ENCODE measurements around the gene TMEM121.

TMEM121 gene

GRCh38 chr14:105486974-105487448 is 39.4 kb upstream of the TMEM121 start:
- no peak for DNase-seq
- intact Hi-C loops (cut with DNase I): no loop called here

- DNase-seq: no peak
- intact Hi-C loops (cut with DNase I): no loop called here
These were observed 38.9 kb upstream of the TMEM121 start for GRCh38 chr14:105487449-105487985.

GRCh38 chr14:105487986-105488777 is 38.2 kb upstream of the TMEM121 start:
- intact Hi-C loops (cut with DNase I): no loop called here
- no peak for DNase-seq

GRCh38 chr14:105488781-105489541 is 37.4 kb upstream of the TMEM121 start:
- intact Hi-C loops (cut with DNase I): no loop called here
- DNase-seq: no peak

- intact Hi-C loops (cut with DNase I): loop anchor here (1.0 to 2.0 kb wide), 3 partner anchors 8 to 119 kb away; no protein-coding TSS in a partner anchor
These were observed 36.7 kb upstream of the TMEM121 start for GRCh38 chr14:105489542-105490266.

GRCh38 chr14:105490267-105490571 is 36.2 kb upstream of the TMEM121 start:
- intact Hi-C loops (cut with DNase I): loop anchor here (1.0 to 2.0 kb wide), 3 partner anchors 9 to 119 kb away; no protein-coding TSS in a partner anchor
- DNase-seq: no peak

More at GRCh38 chr14:105489542-105490266, 36.7 kb upstream of the TMEM121 start:
- peak; percentile 69 to 96 (median 79) for DNase-seq

- DNase-seq: peak; percentile 99 to 100 (median 100)
- intact Hi-C loops (cut with DNase I): loop anchor here (1.0 to 2.0 kb wide), 3 partner anchors 9 to 120 kb away; no protein-coding TSS in a partner anchor
These were observed 35.6 kb upstream of the TMEM121 start, which contains the start of gene TEDC1 for GRCh38 chr14:105490572-105491365. TSS of gene TEDC1 (plus strand) at chr14:105491246. CDS start at chr14:105491376, 130 bp downstream.

- intact Hi-C loops (cut with DNase I): loop anchor here (2.0 kb wide), 1 partner anchor 121 kb away; no protein-coding TSS in a partner anchor
- peak in 6 of 10 donors; percentile 20 to 91 (median 70) for DNase-seq
These were observed 34.9 kb upstream of the TMEM121 start for GRCh38 chr14:105491366-105491973.

- peak in 6 of 10 donors; percentile 6 to 85 (median 39) for DNase-seq
- intact Hi-C loops (cut with DNase I): no loop called here
These were observed 34.1 kb upstream of the TMEM121 start for GRCh38 chr14:105492031-105492970.

GRCh38 chr14:105492971-105493871 is 33.2 kb upstream of the TMEM121 start:
- DNase-seq: peak in 4 of 10 donors; percentile 18 to 74 (median 56)

GRCh38 chr14:105493921-105494605 is 32.3 kb upstream of the TMEM121 start:
- intact Hi-C loops (cut with DNase I): no loop called here
- DNase-seq: peak in 3 of 10 donors; percentile 47 to 66 (median 56)

More at GRCh38 chr14:105492971-105493871, 33.2 kb upstream of the TMEM121 start:
- intact Hi-C loops (cut with DNase I): no loop called here

- peak in 3 of 10 donors; percentile 21 to 83 (median 55) for DNase-seq
- intact Hi-C loops (cut with DNase I): no loop called here
These were observed 31.8 kb upstream of the TMEM121 start for GRCh38 chr14:105494606-105494929.

- DNase-seq: peak in 8 of 10 donors; percentile 6 to 79 (median 17)
- intact Hi-C loops (cut with DNase I): no loop called here
These were observed 31.0 kb upstream of the TMEM121 start for GRCh38 chr14:105495101-105495989.

GRCh38 chr14:105495990-105496830 is 30.2 kb upstream of the TMEM121 start:
- DNase-seq: peak in 6 of 10 donors; percentile 4 to 72 (median 40)
- intact Hi-C loops (cut with DNase I): no loop called here

Measured in posterior cingulate gyrus (tissue), 11 donors.